ENCODE data around the gene CCDC195. TPM values are rescaled to one million over a fixed set of nuclear protein-coding genes. Genes with fewer than 3 reads are reported as not detected.

The CCDC195 gene
- total RNA-seq, 3 donors from 2014 or later = not detected

DNA sequence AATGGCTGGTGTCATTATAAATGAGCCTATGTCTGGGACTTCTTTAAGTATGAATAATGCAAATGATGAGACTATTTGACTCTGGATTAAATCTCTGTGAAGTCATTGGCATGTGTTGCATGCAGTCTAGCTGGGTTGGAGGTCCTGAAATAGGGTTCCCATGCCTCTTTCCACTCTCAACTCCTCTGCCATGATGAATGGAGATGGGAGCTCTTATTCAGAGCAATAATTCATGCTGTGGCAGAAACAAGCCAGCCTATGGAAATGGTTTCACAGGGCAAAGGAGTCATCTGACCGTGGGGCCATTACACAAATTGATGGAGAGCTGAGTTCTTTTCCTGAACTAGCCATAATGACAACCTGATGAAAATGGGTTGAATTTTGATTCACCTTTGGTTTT, 15.5 kb upstream of the CCDC195 start:
- H3K27me3 ChIP-seq = no peaks in the 10 kb centered on the region
- no peak for DNase-seq (ENCODE audit: low spot score in 2 of 2)
- H3K27ac ChIP-seq = no peak overlapping the region
- intact Hi-C loops (cut with DNase I; ENCODE audit: low total_unique reads) = no loop called here
- peaks cover 18 to 26% of the 10 kb centered on the region in 2 donors for H3K9me3 ChIP-seq
- no peak overlapping the region for H3K4me3 ChIP-seq
- no peaks in the 10 kb centered on the region for H3K4me1 ChIP-seq
- TF ChIP-seq CTCF (IDR thresholded peaks at IDR 0.05) = no peak
- H3K36me3 ChIP-seq = no peaks in the 10 kb centered on the region

DNA sequence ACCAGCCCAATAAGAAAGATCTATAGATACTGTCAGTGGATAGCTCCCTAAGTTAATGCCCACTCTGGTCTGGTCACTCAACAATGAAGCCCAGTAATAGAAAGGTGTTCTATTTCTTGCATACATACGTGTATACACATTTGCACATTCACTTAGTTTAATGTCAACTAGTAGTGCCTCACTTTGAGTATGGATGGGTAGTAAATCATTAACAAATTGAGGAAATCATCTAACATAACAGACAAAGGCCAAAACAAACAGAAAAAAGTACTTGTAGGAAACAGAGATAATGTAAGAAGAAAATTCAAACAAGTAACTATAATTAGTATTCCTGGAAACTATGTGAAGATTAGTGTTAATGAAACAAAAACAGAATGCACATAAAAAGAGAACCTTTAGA, 13.3 kb upstream of the CCDC195 start:
- H3K9me3 ChIP-seq = peaks cover 8 to 17% of the 10 kb centered on the region in 2 donors
- no peaks in the 10 kb centered on the region for H3K27me3 ChIP-seq
- DNase-seq (ENCODE audit: low spot score in 2 of 2) = no peak
- H3K4me1 ChIP-seq = no peaks in the 10 kb centered on the region
- H3K36me3 ChIP-seq = no peaks in the 10 kb centered on the region
- intact Hi-C loops (cut with DNase I; ENCODE audit: low total_unique reads) = no loop called here
- no peak for TF ChIP-seq POLR2AphosphoS5 (IDR thresholded peaks at IDR 0.05)
- no peak for TF ChIP-seq CTCF (IDR thresholded peaks at IDR 0.05)
- TF ChIP-seq POLR2A (IDR thresholded peaks at IDR 0.05) = no peak
- no peak overlapping the region for H3K27ac ChIP-seq
- H3K4me3 ChIP-seq = no peak overlapping the region

DNA sequence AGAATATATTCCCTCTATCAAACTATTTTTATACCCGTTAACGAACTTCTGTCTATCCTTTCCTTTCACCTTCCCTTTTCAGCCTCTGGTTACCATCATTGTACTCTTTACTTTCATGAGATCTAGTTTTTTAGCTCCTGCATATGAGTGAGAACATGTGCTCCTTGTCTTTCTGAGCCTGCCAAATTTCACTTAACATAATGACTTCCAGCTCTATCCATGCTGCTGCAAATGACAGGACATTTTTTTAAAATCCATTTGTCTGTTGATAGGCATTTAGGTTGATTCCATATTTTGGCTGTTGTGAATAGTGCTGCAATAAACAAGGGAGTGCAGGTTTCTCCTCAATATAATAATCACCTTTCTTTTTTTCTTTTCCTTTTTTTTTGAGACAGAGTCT, 8.2 kb upstream of the CCDC195 start:
- intact Hi-C loops (cut with DNase I; ENCODE audit: low total_unique reads) = no loop called here
- Histone ChIP-seq H3K27ac (no peak overlapping the region), H3K4me1 (no peaks in the 10 kb centered on the region), H3K36me3 (no peaks in the 10 kb centered on the region), H3K27me3 (no peaks in the 10 kb centered on the region), H3K9me3 (peaks cover 8 to 16% of the 10 kb centered on the region in 2 donors), H3K4me3 (no peak overlapping the region)
- TF ChIP-seq POLR2AphosphoS5 (IDR thresholded peaks at IDR 0.05) = no peak
- no peak for DNase-seq (ENCODE audit: low spot score in 2 of 2)

GRCh38 chr2:224723586-224724217, 7.5 kb upstream of the CCDC195 start:
- H3K9me3 ChIP-seq = peaks cover 4 to 9% of the 10 kb centered on the region in 2 donors
- intact Hi-C loops (cut with DNase I; ENCODE audit: low total_unique reads) = no loop called here
- no peaks in the 10 kb centered on the region for H3K27me3 ChIP-seq
- H3K4me3 ChIP-seq = no peak overlapping the region
- no peaks in the 10 kb centered on the region for H3K4me1 ChIP-seq
- no peak overlapping the region for H3K27ac ChIP-seq
- TF ChIP-seq CTCF (IDR thresholded peaks at IDR 0.05) = no peak
- no peak for DNase-seq (ENCODE audit: low spot score in 2 of 2)
- H3K36me3 ChIP-seq = no peaks in the 10 kb centered on the region

DNA sequence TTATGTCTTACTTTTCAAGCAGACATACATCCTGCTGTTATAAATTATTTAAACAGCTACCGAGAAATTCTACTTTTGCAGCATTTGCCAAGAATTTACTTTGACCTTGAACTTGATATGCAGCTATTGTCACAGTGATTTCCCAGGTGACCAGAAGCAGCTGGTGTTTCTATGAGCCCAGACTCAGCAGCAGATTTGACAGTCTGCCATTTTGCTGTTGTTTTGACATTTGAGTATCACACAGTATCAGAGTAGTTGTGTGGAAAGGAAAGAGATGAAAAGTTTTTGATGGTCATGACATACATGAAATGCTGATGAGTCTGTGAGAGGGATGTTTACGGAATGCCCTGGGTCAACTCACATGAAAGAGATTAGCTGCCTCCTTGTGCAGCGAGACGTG, 6.6 kb upstream of the CCDC195 start:
- no peak for TF ChIP-seq POLR2AphosphoS5 (IDR thresholded peaks at IDR 0.05)
- no peak for TF ChIP-seq CTCF (IDR thresholded peaks at IDR 0.05)
- no peak for TF ChIP-seq POLR2A (IDR thresholded peaks at IDR 0.05)
- no peak for DNase-seq (ENCODE audit: low spot score in 2 of 2)
- Histone ChIP-seq H3K4me1 (no peaks in the 10 kb centered on the region), H3K9me3 (peaks cover 0 to 4% of the 10 kb centered on the region in 2 donors), H3K4me3 (no peak overlapping the region), H3K36me3 (no peaks in the 10 kb centered on the region), H3K27me3 (no peaks in the 10 kb centered on the region), H3K27ac (no peak overlapping the region)
- intact Hi-C loops (cut with DNase I; ENCODE audit: low total_unique reads) = no loop called here

DNA sequence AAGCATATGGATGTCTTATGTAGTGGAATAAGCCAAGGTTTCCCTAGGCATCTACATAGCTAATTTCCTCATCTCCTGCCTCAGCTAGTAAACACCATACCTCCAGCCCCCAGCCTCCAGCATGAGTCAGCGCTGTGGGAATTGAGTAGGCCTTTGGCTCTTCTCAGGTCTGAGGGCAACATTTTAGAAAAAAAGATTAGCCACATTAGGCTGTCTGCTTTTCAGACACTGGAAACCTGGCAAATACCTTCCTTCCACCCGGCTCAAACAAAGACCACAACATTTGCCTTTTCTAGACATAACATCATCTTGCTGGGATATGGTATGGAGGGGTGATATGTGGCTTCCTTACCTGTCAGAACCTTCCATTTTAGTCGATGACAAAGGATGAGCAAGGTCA, 6.1 kb upstream of the CCDC195 start:
- Histone ChIP-seq H3K27ac (no peak overlapping the region), H3K4me1 (no peaks in the 10 kb centered on the region), H3K27me3 (no peaks in the 10 kb centered on the region), H3K36me3 (no peaks in the 10 kb centered on the region), H3K9me3 (peaks cover 0 to 4% of the 10 kb centered on the region in 2 donors), H3K4me3 (no peak overlapping the region)
- no peak for DNase-seq (ENCODE audit: low spot score in 2 of 2)
- TF ChIP-seq POLR2AphosphoS5 (IDR thresholded peaks at IDR 0.05) = no peak
- TF ChIP-seq POLR2A (IDR thresholded peaks at IDR 0.05) = no peak
- no peak for TF ChIP-seq CTCF (IDR thresholded peaks at IDR 0.05)
- intact Hi-C loops (cut with DNase I; ENCODE audit: low total_unique reads) = no loop called here

Data from breast epithelium (tissue), 4 donors.